GM19025 (cell line): ENCODE data around the gene FARS2.
"Not testable (repeated sequence)": the region's sequence is repeated elsewhere in the genome, so short reads cannot be mapped to it uniquely, and the experiment has no call there.

Source experiments
- ATAC-seq: cut with Tn5 transposase; IDR thresholded peaks from one replicate; pipeline ENCODE4 v1.9.1; 2021; ENCODE audit warnings: mild to moderate bottlenecking, low read depth, moderate library complexity; ENCODE audit not compliant: unreplicated experiment

The FARS2 gene

GRCh38 chr6:5645328-5646290 lies 384.3 kb downstream of the FARS2 start:
- no peak for ATAC-seq

GRCh38 chr6:5652406-5653137 lies 391.3 kb downstream of the FARS2 start:
- no peak for ATAC-seq

- no peak for ATAC-seq
Measured at GRCh38 chr6:5653801-5654200, 392.5 kb downstream of the FARS2 start.

GRCh38 chr6:5656226-5656625 lies 394.9 kb downstream of the FARS2 start:
- no peak for ATAC-seq

- not testable (repeated sequence) for ATAC-seq
Measured at GRCh38 chr6:5656695-5657094, 395.4 kb downstream of the FARS2 start.

- no peak for ATAC-seq
Measured at GRCh38 chr6:5657684-5658430, 396.5 kb downstream of the FARS2 start.

- no peak for ATAC-seq
Measured at GRCh38 chr6:5659467-5659866, 398.2 kb downstream of the FARS2 start.

- ATAC-seq = no peak
Measured at GRCh38 chr6:5660772-5661171, 399.5 kb downstream of the FARS2 start.

- ATAC-seq = no peak
Measured at GRCh38 chr6:5662797-5663196, 401.5 kb downstream of the FARS2 start.

- no peak for ATAC-seq
Measured at GRCh38 chr6:5663259-5663658, 401.9 kb downstream of the FARS2 start.

GRCh38 chr6:5663739-5664138 lies 402.4 kb downstream of the FARS2 start:
- no peak for ATAC-seq

GRCh38 chr6:5664149-5664548 lies 402.8 kb downstream of the FARS2 start:
- no peak for ATAC-seq

- ATAC-seq = no peak
Measured at GRCh38 chr6:5665173-5665572, 403.9 kb downstream of the FARS2 start.

GRCh38 chr6:5665667-5666066 lies 404.4 kb downstream of the FARS2 start:
- ATAC-seq = no peak

GRCh38 chr6:5666695-5667094 lies 405.4 kb downstream of the FARS2 start:
- no peak for ATAC-seq

GRCh38 chr6:5667737-5668136 lies 406.4 kb downstream of the FARS2 start:
- ATAC-seq = no peak

- ATAC-seq = no peak
Measured at GRCh38 chr6:5670381-5670780, 409.1 kb downstream of the FARS2 start.

GRCh38 chr6:5670811-5671561 lies 409.7 kb downstream of the FARS2 start:
- no peak for ATAC-seq

- no peak for ATAC-seq
Measured at GRCh38 chr6:5671601-5672559, 410.6 kb downstream of the FARS2 start.
